H7 (cell line): ENCODE results near the gene NAT8L. TPM values are rescaled to one million over a fixed set of nuclear protein-coding genes. Genes with fewer than 3 reads are reported as not detected.
A peak's percentile ranks its signal among the peaks of the same experiment; 100 is the strongest.

Experiments used
- DNase-seq: peaks from one replicate; pipeline ENCODE4 v3.0.0; 2012
- H3K27me3 ChIP-seq: 2 replicates; pipeline ENCODE4 v1.6.0; 2011; ENCODE audit warnings: mild to moderate bottlenecking, low read length; ENCODE audit not compliant: control insufficient read depth, insufficient read depth
- H3K36me3 ChIP-seq: replicated peaks from 2 replicates; pipeline ENCODE4 v1.5.1; 2011; ENCODE audit warnings: low read length; ENCODE audit not compliant: control insufficient read depth, insufficient read depth
- H3K4me3 ChIP-seq: 2 replicates; pipeline ENCODE4 v1.5.1; 2011; ENCODE audit warnings: low read depth, mild to moderate bottlenecking, control low read depth, low read length, moderate library complexity; ENCODE audit not compliant: insufficient read depth
- total RNA-seq: library from RNA; depleted of rRNA; stranded (reverse); fragments of >200 nt; shearing (Covaris generic); gene quantifications from 2 replicates; pipeline ENCODE4 v1.2.3, GENCODE V29; 2014

The NAT8L gene
- total RNA-seq, 1 experiment from 2014 or later = 4.1 TPM

DNA sequence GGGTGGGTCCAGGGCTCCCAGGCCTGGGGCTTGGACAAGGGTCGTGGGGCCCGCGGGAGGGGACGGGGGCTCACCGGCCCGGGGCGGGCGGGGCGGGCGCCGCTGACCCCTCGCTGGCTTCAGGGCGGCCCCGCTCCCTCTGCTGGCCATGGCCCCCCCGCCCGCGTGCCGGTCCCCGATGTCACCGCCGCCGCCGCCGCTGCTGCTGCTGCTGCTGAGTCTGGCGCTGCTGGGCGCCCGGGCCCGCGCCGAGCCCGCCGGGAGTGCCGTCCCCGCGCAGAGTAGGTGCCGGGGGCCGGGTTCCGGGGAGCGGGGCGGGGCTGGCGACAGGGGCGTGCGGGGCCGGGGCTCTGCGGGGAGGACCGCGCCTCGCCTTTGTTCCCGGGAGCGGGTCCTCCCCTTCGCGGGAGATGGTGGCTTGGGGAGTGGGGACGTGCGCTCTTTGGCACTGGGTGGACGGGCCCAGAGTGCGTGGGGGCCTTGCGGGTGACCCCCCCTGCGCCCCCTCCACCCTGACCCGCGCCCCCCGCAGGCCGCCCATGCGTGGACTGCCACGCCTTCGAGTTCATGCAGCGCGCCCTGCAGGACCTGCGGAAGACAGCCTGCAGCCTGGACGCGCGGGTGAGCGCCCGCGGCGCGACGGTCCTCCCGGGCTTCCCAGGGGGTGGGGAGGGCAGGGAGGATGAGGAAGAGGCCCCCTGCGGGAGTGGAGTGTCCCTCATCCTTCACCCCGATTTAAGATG, 16.8 kb upstream of the NAT8L start:
- Histone ChIP-seq H3K4me3 (peak overlapping the region; percentile 56), H3K27me3 (peaks cover 42% of the 10 kb centered on the region), H3K36me3 (no peaks in the 10 kb centered on the region)
- peak; percentile 85 for DNase-seq

DNA sequence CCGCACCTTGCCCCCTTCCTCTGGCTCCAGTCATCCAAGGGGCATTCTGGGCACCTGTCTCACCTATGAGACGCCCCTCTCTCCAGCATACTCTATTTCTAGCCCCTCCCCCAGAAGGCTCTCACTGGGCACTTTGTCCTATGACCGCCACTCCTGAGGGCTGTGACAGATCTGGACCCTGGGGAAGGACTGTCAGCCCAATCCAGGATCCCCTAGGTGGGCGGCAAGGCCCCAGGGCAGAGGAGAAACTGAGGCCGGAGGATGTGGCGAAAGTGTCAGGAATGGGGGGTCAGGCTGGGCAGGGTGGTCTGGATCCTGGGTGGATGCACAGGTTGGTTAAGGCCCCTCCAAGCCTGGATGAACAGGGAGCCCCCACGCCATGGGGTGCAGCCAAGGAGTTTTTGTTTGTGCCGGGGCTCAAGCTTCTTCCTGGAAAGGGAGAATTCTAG, 16.2 kb upstream of the NAT8L start:
- Histone ChIP-seq H3K36me3 (no peaks in the 10 kb centered on the region), H3K4me3 (no peak overlapping the region; the same call in 1 of the 2 replicates), H3K27me3 (peaks cover 42% of the 10 kb centered on the region)
- DNase-seq = no peak

DNA sequence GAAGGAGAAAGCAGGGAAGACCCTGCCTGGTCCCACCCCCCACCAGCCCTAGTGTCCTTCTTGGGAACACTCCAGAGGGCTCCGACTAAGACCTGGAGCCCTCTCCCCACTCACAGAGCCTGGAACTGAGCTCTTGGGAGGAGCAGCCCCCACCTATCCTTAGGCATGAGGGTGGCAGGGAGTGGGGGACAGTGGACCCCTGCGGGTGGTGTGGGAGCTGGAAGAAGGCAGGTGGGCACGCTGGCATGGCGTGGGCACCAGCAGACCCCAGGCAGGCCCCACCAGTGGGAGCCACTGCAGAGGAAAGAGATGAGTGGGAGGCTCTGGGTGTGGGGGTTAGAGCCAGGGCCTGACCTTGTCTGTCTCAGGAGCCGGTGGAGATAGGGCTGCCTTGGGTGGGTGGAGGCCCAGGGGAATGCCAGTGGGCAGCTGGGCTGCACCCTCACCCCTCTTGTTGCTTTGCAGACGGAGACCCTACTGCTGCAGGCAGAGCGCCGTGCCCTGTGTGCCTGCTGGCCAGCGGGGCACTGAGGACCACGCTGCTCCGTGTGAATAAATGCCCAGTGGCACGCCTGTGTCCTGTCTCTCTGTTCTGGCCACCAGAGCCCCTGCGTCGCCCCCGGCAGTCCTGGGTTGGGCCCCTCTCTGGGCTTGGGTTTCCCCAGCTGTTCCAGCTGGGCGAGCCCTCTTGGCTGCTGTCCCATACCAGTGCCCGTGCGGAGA, 15.6 kb upstream of the NAT8L start:
- H3K36me3 ChIP-seq = no peaks in the 10 kb centered on the region
- peak; percentile 49 for DNase-seq
- peaks cover 42% of the 10 kb centered on the region for H3K27me3 ChIP-seq
- H3K4me3 ChIP-seq = no peak overlapping the region

DNA sequence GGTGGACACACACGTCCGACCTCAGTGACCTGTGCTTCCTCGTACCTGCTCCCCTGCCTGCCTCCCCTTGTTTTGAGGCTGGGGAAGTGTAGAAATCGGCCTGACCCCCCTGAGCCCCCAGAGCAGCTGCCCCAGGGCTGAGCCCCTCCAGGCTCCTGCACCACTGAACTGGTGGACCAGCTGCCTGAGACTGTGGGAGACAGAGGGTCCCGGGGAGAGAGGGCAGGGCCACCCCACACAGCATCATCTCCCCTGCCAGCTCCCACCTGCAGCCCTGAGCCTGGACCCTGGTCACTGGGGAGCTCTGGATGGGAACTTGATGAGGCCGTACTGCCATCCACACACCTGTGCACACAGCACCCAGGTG, 15.0 kb upstream of the NAT8L start:
- Histone ChIP-seq H3K4me3 (no peak overlapping the region), H3K27me3 (peaks cover 37% of the 10 kb centered on the region), H3K36me3 (no peaks in the 10 kb centered on the region)
- peak; percentile 31 for DNase-seq

DNA sequence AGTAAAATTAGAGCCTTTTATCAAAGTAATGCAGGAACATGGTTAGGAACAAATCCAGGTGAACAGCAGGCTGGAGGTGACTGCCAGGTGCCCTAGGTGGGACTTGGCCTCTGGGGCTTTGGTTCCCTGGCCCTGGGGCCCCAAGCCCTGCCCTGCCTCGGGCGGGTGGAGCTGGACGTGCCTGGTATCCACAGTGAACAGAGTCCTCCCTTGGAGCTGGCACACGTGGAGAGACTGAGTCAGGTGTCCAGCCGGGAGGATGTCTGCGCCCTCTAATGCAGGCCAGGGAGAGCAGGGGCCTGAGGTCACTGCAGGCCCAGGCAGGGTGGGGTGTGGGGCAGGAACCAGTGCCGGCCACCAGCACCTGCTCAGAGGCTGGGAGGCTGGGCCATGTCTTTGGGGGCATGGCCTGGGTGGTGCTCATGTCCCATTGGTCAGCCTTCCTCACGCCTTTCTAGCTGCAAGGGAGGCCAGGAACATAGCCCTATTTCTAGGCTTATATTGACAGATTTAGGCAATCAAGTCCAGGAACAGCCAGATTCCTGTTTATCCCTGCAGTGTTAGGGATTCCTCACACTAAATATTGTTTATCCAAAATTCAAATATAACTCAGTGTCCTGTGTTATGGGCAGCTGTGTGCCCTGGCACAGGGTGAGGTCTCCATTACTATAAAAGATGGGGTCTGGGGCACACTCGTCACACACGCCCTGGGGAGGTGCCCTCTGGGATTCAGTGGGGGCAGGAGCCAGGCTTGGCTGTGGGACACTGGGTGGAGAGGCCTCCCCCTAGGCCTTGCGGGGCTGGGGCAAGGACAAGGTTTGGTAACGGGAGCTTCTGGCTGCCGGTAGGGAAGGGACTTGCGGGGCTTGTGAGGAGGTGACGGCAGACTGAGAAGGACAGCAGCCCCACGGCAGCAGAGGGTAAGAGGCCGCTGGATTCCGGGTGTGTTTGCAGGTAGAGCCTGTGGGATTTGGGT, 14.3 kb upstream of the NAT8L start:
- no peak overlapping the region for H3K4me3 ChIP-seq
- H3K36me3 ChIP-seq = no peaks in the 10 kb centered on the region
- peak; percentile 38 for DNase-seq
- peaks cover 31% of the 10 kb centered on the region for H3K27me3 ChIP-seq

DNA sequence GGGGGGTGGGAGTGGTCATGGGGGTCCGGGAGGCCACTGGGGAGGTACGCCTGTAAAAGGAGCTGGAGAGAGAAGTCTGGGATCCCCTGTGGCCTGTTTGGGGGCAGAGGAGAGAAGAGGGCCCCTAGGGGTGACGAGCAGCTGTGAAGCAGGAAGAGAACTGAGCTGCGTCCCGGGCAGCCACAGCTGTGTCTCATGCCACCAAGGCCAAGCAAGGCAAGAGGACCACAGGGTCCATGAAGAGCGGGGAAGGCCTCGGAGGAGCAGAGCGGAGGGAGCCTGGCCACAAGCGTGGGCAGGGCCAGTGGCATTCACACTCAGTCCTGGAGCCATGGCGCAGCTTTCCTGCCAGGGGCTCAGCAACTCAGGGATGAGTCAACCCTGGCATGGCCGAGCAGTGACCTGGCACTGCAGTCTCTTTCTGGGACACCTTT, 13.6 kb upstream of the NAT8L start:
- peak; percentile 43 for DNase-seq
- no peak overlapping the region for H3K4me3 ChIP-seq
- peaks cover 25% of the 10 kb centered on the region for H3K27me3 ChIP-seq
- no peaks in the 10 kb centered on the region for H3K36me3 ChIP-seq

DNA sequence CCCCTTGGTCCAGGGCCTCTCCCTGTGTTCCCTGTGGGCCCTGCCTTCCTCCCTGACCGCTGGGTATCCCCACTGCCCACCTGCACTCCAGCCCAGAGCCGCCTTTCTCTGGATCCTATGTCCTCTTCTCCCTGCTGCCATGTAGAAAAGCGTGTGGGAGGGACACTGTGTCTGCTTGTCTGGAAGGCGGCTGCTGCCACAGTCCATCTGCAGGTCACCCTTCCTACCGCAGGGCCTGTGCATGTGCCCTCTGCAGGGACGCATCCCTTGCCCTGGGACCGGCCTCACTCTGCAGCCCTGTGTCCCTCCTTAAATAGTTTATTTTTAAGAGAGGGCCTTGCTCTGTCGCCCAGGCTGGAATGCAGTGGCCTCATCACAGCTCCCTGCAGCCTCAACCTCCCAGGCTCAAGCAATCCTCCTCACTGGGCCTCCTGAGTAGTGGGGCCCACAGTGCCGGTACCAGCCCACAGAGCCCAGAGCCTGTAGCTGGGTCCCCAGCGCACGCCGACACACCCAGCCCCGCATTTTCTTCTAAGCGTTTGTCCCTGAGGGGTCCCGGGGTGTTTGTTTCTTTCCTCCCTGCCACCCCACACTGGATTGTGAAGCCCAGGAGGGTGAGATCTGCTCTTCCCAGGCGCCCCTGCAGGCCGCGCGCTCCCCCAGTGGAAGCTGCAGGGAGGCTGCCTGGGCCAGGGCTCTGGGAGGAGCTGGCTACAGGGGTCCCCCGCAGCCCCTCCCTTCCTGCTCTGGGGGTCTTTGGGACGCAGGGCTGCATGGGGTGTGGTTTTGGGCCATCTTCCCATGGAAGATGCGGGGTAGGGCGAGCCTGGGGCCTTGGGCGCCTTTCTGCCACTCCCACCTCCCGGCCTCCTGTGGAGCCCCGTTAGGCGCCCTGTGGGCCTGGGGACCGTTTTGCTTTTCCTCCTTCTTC, 12.8 kb upstream of the NAT8L start:
- no peak overlapping the region for H3K4me3 ChIP-seq
- H3K36me3 ChIP-seq = no peaks in the 10 kb centered on the region
- H3K27me3 ChIP-seq = peaks cover 17% of the 10 kb centered on the region
- peak; percentile 66 for DNase-seq

DNA sequence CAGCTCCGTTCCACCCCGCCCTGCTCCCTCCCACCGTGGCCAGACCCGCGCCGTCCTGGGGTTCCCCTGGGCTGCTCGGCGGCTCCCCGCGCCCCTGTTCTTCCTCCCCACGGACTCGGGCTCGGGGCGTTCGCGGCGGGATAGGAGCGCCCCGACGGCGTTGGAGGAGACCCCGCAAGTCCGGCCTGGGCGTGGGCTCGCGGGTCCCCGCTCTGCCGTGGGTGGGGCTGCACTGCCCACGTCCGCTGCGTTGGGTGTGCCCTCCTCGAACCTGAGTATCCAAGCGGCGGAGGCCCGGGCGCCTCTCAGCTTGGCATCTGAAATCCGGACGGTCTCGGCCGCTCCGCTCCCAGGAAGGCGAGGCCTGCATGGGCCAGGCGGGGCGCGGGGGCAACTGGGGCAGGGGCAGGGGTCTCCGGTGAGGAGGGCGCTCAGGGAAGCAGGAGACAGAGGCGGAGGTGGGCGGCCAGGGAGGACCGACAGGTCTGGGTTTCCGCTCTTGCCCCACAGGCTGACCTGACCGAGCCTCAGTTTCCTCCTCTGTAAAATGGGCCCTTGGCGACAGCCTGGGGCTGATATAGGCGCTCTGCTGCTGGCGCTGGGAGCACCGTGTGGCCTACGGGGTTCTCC, 12.0 kb upstream of the NAT8L start:
- no peak overlapping the region for H3K4me3 ChIP-seq
- H3K36me3 ChIP-seq = no peaks in the 10 kb centered on the region
- peaks cover 13% of the 10 kb centered on the region for H3K27me3 ChIP-seq

DNA sequence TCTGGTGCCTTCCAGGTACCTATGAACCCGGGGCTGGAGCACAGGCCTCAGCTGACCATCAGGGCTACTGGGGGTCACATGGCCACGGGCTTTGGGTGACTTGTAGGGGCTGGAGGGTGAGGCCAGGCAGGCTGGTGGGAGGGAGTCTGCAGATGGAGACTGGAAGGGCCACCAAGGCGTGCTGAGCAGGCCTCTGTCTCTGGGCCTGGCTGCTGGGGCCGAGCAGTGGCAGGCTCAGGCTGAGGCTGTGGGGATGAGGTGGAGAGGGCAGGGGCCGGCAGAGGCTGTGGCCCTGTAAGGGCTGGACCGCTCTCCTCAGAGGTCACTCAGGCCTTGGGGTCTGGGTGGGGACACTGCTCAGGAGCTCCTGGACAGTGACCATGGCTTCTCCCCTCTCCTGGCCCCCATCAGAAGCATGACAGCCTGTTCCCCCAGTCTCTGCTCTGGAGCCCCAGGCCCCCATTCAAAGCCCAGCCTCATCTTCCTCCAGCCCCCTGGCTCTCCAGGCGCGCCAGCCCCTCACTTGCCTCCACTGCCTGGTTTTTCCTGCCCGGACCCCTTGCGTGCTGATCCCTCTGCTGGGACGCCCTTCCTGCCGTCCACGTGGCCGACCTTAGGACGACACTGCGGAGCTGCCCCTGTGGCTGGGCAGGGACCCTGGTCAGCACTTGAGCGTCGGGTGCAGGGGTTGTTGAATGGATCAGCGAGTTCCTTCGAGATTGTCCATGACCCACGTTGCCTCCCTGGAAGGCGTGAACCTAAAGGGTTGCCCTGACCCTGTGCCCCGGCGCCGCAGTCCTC, 11.1 kb upstream of the NAT8L start:
- H3K4me3 ChIP-seq = no peak overlapping the region
- H3K27me3 ChIP-seq = peaks cover 6% of the 10 kb centered on the region
- no peaks in the 10 kb centered on the region for H3K36me3 ChIP-seq
- peak; percentile 33 for DNase-seq

More for the DNA sequence above, 12.0 kb upstream of the NAT8L start:
- DNase-seq = no peak

DNA sequence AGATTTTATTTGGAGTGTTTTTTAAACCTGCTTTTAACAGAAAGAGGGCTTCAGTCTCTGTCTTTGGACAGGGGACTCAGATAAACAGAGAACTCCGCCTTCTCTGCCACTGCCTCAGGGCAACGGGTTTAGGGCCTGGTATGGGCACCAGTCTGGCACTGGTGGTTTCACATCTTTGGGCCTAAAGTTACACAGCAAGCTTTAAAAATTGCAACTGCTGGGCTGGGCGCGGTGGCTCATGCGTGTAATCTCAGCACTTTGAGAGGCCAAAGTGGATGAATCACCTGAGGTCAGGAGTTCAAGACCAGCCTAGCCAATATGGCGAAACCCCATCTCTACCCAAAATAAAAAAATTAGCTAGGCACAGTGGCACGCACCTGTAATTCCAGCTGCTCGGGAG, 10.3 kb upstream of the NAT8L start:
- H3K4me3 ChIP-seq = no peak overlapping the region
- no peak for DNase-seq
- no peaks in the 10 kb centered on the region; the same call in 1 of the 2 replicates for H3K27me3 ChIP-seq
- H3K36me3 ChIP-seq = no peaks in the 10 kb centered on the region

DNA sequence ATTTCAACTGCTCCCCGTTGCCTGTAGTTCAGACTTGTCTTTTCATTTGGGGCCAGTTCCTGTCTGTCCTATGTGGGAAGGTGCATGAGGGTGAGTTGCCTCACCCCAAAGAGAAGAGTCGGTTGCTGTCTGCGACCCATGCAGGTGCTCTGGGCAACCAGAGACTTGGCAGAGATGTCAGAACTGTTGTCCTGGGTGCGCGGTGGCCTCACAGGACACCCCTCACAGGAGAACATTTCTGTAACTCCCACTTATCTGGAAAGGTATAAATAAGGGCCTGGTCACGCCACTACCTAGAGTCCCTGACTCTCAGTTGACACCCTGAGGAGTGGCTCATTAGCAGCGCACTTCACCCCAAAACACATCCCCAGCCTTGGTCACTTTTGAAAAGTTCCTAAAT, 9.7 kb upstream of the NAT8L start:
- DNase-seq = no peak
- Histone ChIP-seq H3K4me3 (no peak overlapping the region), H3K36me3 (no peaks in the 10 kb centered on the region), H3K27me3 (no peaks in the 10 kb centered on the region; the same call in 1 of the 2 replicates)

DNA sequence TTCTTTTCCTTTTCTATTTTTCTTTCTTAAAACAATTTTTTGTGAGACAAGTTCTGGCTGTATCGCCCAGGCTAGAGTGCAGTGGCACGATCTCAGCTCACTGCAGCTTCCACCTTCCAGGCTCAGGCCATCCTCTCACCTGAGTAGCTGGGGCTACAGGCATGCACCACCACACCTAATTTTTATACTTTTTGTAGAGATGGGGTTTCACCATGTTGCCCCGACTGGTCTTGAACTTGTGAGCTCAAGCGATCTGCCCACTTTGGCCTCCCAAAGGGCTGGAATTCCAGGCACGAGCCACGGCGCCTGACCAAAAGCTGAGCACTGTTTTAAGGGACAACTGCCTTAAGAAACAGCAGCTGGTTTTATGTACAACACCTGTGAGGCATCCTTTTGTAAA, 9.3 kb upstream of the NAT8L start:
- Histone ChIP-seq H3K27me3 (no peaks in the 10 kb centered on the region; the same call in 1 of the 2 replicates), H3K4me3 (no peak overlapping the region), H3K36me3 (no peaks in the 10 kb centered on the region)
- no peak for DNase-seq
